ENCODE measurements around the gene DLGAP1. TPM values are rescaled to one million over a fixed set of nuclear protein-coding genes. Genes with fewer than 3 reads are reported as not detected.

DLGAP1 gene
- total RNA-seq, 1 donor from 2014 or later = 5.3 TPM

GRCh38 chr18:4286256-4286655, 168.9 kb downstream of the DLGAP1 start:
- no peak for DNase-seq

GRCh38 chr18:4285525-4285924, 169.6 kb downstream of the DLGAP1 start:
- DNase-seq = no peak

GRCh38 chr18:4284528-4284927, 170.6 kb downstream of the DLGAP1 start:
- no peak for DNase-seq

GRCh38 chr18:4283746-4284291, 171.3 kb downstream of the DLGAP1 start:
- no peak for DNase-seq

- no peak for DNase-seq
These were observed 172.2 kb downstream of the DLGAP1 start for GRCh38 chr18:4282954-4283353.

- no peak for DNase-seq
These were observed 178.0 kb downstream of the DLGAP1 start for GRCh38 chr18:4276953-4277585.

GRCh38 chr18:4271952-4272351, 183.2 kb downstream of the DLGAP1 start:
- DNase-seq = no peak

GRCh38 chr18:4270988-4271387, 184.1 kb downstream of the DLGAP1 start:
- DNase-seq = no peak

- DNase-seq = no peak
These were observed 185.1 kb downstream of the DLGAP1 start for GRCh38 chr18:4270016-4270415.

GRCh38 chr18:4267641-4268040, 187.5 kb downstream of the DLGAP1 start:
- DNase-seq = no peak

- no peak for DNase-seq
These were observed 190.7 kb downstream of the DLGAP1 start for GRCh38 chr18:4264347-4264791.

- no peak for DNase-seq
These were observed 195.0 kb downstream of the DLGAP1 start for GRCh38 chr18:4260107-4260506.

- DNase-seq = no peak
These were observed 198.2 kb downstream of the DLGAP1 start for GRCh38 chr18:4256766-4257417.

GRCh38 chr18:4254840-4255239, 200.3 kb downstream of the DLGAP1 start:
- no peak for DNase-seq

GRCh38 chr18:4252829-4253228, 202.3 kb downstream of the DLGAP1 start:
- DNase-seq = no peak

GRCh38 chr18:4251873-4252272, 203.2 kb downstream of the DLGAP1 start:
- no peak for DNase-seq

GRCh38 chr18:4251206-4251605, 203.9 kb downstream of the DLGAP1 start:
- DNase-seq = no peak

GRCh38 chr18:4250141-4250540, 205.0 kb downstream of the DLGAP1 start:
- no peak for DNase-seq

GRCh38 chr18:4248686-4249085, 206.4 kb downstream of the DLGAP1 start:
- DNase-seq = no peak

- no peak for DNase-seq
These were observed 208.7 kb downstream of the DLGAP1 start for GRCh38 chr18:4246374-4246773.

GRCh38 chr18:4245456-4245855, 209.7 kb downstream of the DLGAP1 start:
- no peak for DNase-seq

- DNase-seq = no peak
These were observed 212.5 kb downstream of the DLGAP1 start for GRCh38 chr18:4242431-4243161.

GRCh38 chr18:4241090-4241617, 214.0 kb downstream of the DLGAP1 start:
- no peak for DNase-seq

All from skin of body (tissue), 2 donors.